IMR-90 (cell line): ENCODE measurements around the gene ASB5. TPM values are rescaled to one million over a fixed set of nuclear protein-coding genes. Genes with fewer than 3 reads are reported as not detected.

Source experiments
- ATAC-seq: fragments of 200-7000 bp; cut with Tn5 transposase; 2 replicates; pipeline ENCODE4 v1.9.1; 2020; ENCODE audit warnings: low read depth, mild to moderate bottlenecking, moderate library complexity
- BruUV-seq: library from RNA; stranded (reverse); fragments of 400-500 nt; replicated peaks from 2 replicates; lab custom pipeline; 2021; lab: Mats Ljungman, UMichigan
- CTCF ChIA-PET: fragments of 300-600 bp; formaldehyde crosslinking; extraction: SDS; loops from one replicate; lab custom pipeline; 2021; ENCODE audit warnings: antibody characterized with exemption; lab: Yijun Ruan, JAX
- POLR2A ChIA-PET: fragments of 300-600 bp; sonication (Branson Sonifier 250); formaldehyde crosslinking; loops from one replicate; lab custom pipeline; 2022; ENCODE audit warnings: antibody characterized with exemption; ENCODE audit not compliant: unreplicated experiment; lab: Charles Lee
- DNase-seq: peaks from one replicate; pipeline ENCODE4 v3.0.0; 2013
- H2AFZ ChIP-seq: replicated peaks from 2 replicates; pipeline ENCODE3; 2013; ENCODE audit warnings: low read length, mild to moderate bottlenecking; ENCODE audit not compliant: poor library complexity
- H2AK5ac ChIP-seq: 2 replicates; pipeline ENCODE4 v1.6.1; 2013; ENCODE audit warnings: low read depth, low read length, inconsistent platforms
- H2AK9ac ChIP-seq: replicated peaks from 2 replicates; pipeline ENCODE3; 2013; ENCODE audit warnings: mild to moderate bottlenecking, low read depth, low read length, moderate library complexity; ENCODE audit not compliant: poor library complexity
- H2BK120ac ChIP-seq: 2 replicates; pipeline ENCODE4 v1.6.1; 2013; ENCODE audit warnings: low read depth, low read length, inconsistent platforms
- H2BK15ac ChIP-seq: 3 replicates; pipeline ENCODE4 v1.6.1; 2013; ENCODE audit warnings: low read depth, low read length, inconsistent platforms
- H2BK20ac ChIP-seq: 2 replicates; pipeline ENCODE4 v1.6.1; 2013; ENCODE audit warnings: low read depth, mild to moderate bottlenecking, inconsistent platforms, low read length, moderate library complexity
- H2BK5ac ChIP-seq: 2 replicates; pipeline ENCODE4 v1.6.1; 2013; ENCODE audit warnings: mild to moderate bottlenecking, low read depth, low read length, inconsistent platforms; ENCODE audit not compliant: poor library complexity, severe bottlenecking
- H3K14ac ChIP-seq: replicated peaks from 2 replicates; pipeline ENCODE4 v1.6.1; 2013; ENCODE audit warnings: low read depth, low read length, inconsistent platforms
- H3K18ac ChIP-seq: 2 replicates; pipeline ENCODE4 v1.6.1; 2013; ENCODE audit warnings: low read depth, low read length, control low read depth
- H3K23ac ChIP-seq: 2 replicates; pipeline ENCODE4 v1.6.1; 2013; ENCODE audit warnings: low read depth, low read length, inconsistent platforms
- H3K27ac ChIP-seq: 2 replicates; pipeline ENCODE4 v1.5.1; 2013; ENCODE audit warnings: mild to moderate bottlenecking, control low read depth, low read length; ENCODE audit not compliant: insufficient read depth
- H3K27me3 ChIP-seq: 2 replicates; pipeline ENCODE4 v1.6.1; 2013; ENCODE audit warnings: low read length; ENCODE audit not compliant: control insufficient read depth, insufficient read depth
- H3K36me3 ChIP-seq: 2 replicates; pipeline ENCODE4 v1.6.1; 2013; ENCODE audit warnings: low read length, mixed read lengths; ENCODE audit not compliant: control insufficient read depth, insufficient read depth
- H3K4ac ChIP-seq: 2 replicates; pipeline ENCODE4 v1.6.1; 2013; ENCODE audit warnings: low read depth, low read length, inconsistent platforms
- H3K4me1 ChIP-seq: 2 replicates; pipeline ENCODE4 v1.6.1; 2013; ENCODE audit warnings: low read length, mixed read lengths; ENCODE audit not compliant: control insufficient read depth, insufficient read depth
- H3K4me2 ChIP-seq: 2 replicates; pipeline ENCODE4 v1.6.1; 2013; ENCODE audit warnings: low read depth, mild to moderate bottlenecking, control low read depth, low read length, moderate library complexity
- H3K4me3 ChIP-seq: 2 replicates; pipeline ENCODE4 v1.5.1; 2013; ENCODE audit warnings: low read depth, mild to moderate bottlenecking, control low read depth, low read length, moderate library complexity; ENCODE audit not compliant: insufficient read depth
- H3K56ac ChIP-seq: 2 replicates; pipeline ENCODE4 v1.6.1; 2013; ENCODE audit warnings: low read length, inconsistent platforms; ENCODE audit not compliant: insufficient read depth; ENCODE audit errors: extremely low read depth
- H3K79me1 ChIP-seq, 2 experiments: 2 replicates each; pipeline ENCODE4 v1.6.1; 2013; ENCODE audit warnings: low read length in 2 of 2, inconsistent platforms in 1 of 2, low read depth in 1 of 2
- H3K9ac ChIP-seq: 2 replicates; pipeline ENCODE4 v1.6.1; 2013; ENCODE audit warnings: low read depth, low read length, control low read depth
- H3K9me1 ChIP-seq: 2 replicates; pipeline ENCODE4 v1.6.1; 2013; ENCODE audit warnings: low read length, inconsistent platforms; ENCODE audit not compliant: insufficient read depth
- H3K9me3 ChIP-seq: 2 replicates; pipeline ENCODE4 v1.6.1; 2013; ENCODE audit warnings: low read length; ENCODE audit not compliant: control insufficient read depth, insufficient read depth
- H4K20me1 ChIP-seq: 2 replicates; pipeline ENCODE4 v1.6.1; 2013; ENCODE audit warnings: low read length, inconsistent platforms; ENCODE audit not compliant: insufficient read depth
- H4K5ac ChIP-seq: 2 replicates; pipeline ENCODE4 v1.6.1; 2013; ENCODE audit warnings: mild to moderate bottlenecking, low read depth, low read length, control low read depth
- H4K8ac ChIP-seq, 2 experiments: 2 replicates each; pipeline ENCODE4 v1.6.1; 2013; ENCODE audit warnings: low read depth in 2 of 2, low read length in 2 of 2, control low read depth in 1 of 2, inconsistent platforms in 1 of 2
- H4K91ac ChIP-seq: 2 replicates; pipeline ENCODE4 v1.6.1; 2013; ENCODE audit warnings: low read depth, low read length, inconsistent platforms; ENCODE audit not compliant: insufficient read depth
- CEBPB ChIP-seq: IDR thresholded peaks from 2 replicates; pipeline ENCODE4 v1.6.1; 2012; ENCODE audit warnings: low read depth, low read length, improper control_type of control experiment
- MAFK ChIP-seq: IDR thresholded peaks from 2 replicates; pipeline ENCODE4 v1.6.1; 2012; ENCODE audit warnings: low read depth, low read length, improper control_type of control experiment
- RAD21 ChIP-seq: IDR thresholded peaks from 2 replicates; pipeline ENCODE4 v1.6.1; 2012; ENCODE audit warnings: low read length, improper control_type of control experiment
- USF2 ChIP-seq: fragments of 150-350 bp; IDR thresholded peaks from 2 replicates; pipeline ENCODE4 v1.6.1; 2017; ENCODE audit warnings: mild to moderate bottlenecking, antibody characterized with exemption, low read length, low read depth
- WGBS, 2 experiments: methylation state at CpG; one replicate each; pipeline versions ENCODE4 v1.1.5 to v1.1.7; 2013; ENCODE audit warnings: missing lambda C conversion rate in 2 of 2; ENCODE audit not compliant: insufficient read length in 1 of 2; ENCODE audit errors: extremely low coverage in 2 of 2; 5-methylcytosine and 5-hydroxymethylcytosine counted together
- dilution Hi-C: fragments of 300-500 bp; cut with HindIII; formaldehyde crosslinking; loops from one replicate; pipeline ENCODE4 v1.14.3; 2018; ENCODE audit warnings: low sequenced_read_pairs; ENCODE audit not compliant: unreplicated experiment
- in situ Hi-C: fragments of 300-500 bp; cut with MboI; formaldehyde crosslinking; loops from 3 replicates; pipeline ENCODE4 v1.14.3; 2019; ENCODE audit warnings: low sequenced_read_pairs, inconsistent platforms, mixed read lengths
- intact Hi-C: fragments of 100-400 bp; cut with micrococcal nuclease; formaldehyde crosslinking; loops from 2 replicates; pipeline ENCODE4 v1.10.0; 2022
- polyA plus RNA-seq, 3 experiments: library from polyadenylated mRNA; depleted of rRNA; stranded (reverse); fragments of >200 nt; gene quantifications; 2 replicates each; pipeline ENCODE4 v1.2.3, GENCODE V29; 2012; ENCODE audit warnings: low replicate concordance in 1 of 3
- total RNA-seq: library from RNA; depleted of rRNA; stranded (reverse); fragments of >200 nt; gene quantifications from 2 replicates; pipeline ENCODE4 v1.2.3, GENCODE V29; 2012

Gene ASB5
- total and polyA plus RNA-seq, 2 of the 4 experiments (the other 2 are of a cell fraction), result 0.18 to 0.21 TPM

- H2BK120ac ChIP-seq, result peak overlapping the region; percentile 77; the same call in 1 of the 2 replicates
- H4K20me1 ChIP-seq, result no peaks in the 10 kb centered on the region
- POLR2A ChIA-PET, result no interaction called here
- H3K27ac ChIP-seq, result peak overlapping the region; percentile 62; the same call in 1 of the 2 replicates
- dilution Hi-C loops (no loop called here), intact Hi-C loops (loop anchor here (5.0 kb wide), 1 partner anchor 41 kb away; the partner anchor contains the start of gene SPATA4), in situ Hi-C loops (no loop called here)
- peak overlapping the region in 1 of 2 experiments; percentile 6; a peak in 3 of 4 replicates for H4K8ac ChIP-seq
- no peak overlapping the region for H2BK15ac ChIP-seq
- DNase-seq (peak; percentile 87), ATAC-seq (peak; percentile 76)
- H3K4me1 ChIP-seq, result peaks cover 11% of the 10 kb centered on the region; the same call in 1 of the 2 replicates
- no peak overlapping the region for H3K23ac ChIP-seq
- H2AK5ac ChIP-seq, result no peak overlapping the region
- no peaks in the 10 kb centered on the region for H3K27me3 ChIP-seq
- peak overlapping the region; percentile 1; the same call in 1 of the 2 replicates for H4K5ac ChIP-seq
- no peak overlapping the region for H3K9ac ChIP-seq
- peak overlapping the region; percentile 58 for H2BK5ac ChIP-seq
- no peak overlapping the region for H2AK9ac ChIP-seq
- H3K14ac ChIP-seq, result no peak overlapping the region
- no peak overlapping the region for H2BK20ac ChIP-seq
- peak overlapping the region; percentile 15; the same call in 1 of the 2 replicates for H3K18ac ChIP-seq
- CTCF ChIA-PET, result interaction anchor here (0.8 to 1.0 kb wide), 2 partner anchors 42 to 260 kb away, joined by 3 to 4 read pairs; partner anchors contain the start of gene SPATA4
- BruUV-seq, result no TSS peak
- WGBS, 2 experiments, result no CpG with 5 or more reads among the region's 7 CpGs
- no peak overlapping the region for H3K56ac ChIP-seq
- peak overlapping the region; percentile 67; the same call in 1 of the 2 replicates for H3K4me2 ChIP-seq
- H4K91ac ChIP-seq, result no peak overlapping the region
- H3K4ac ChIP-seq, result peak overlapping the region; percentile 77; the same call in 1 of the 2 replicates
- H3K36me3 ChIP-seq, result no peaks in the 10 kb centered on the region
- H3K9me1 ChIP-seq, result no peaks in the 10 kb centered on the region
- no peak for TF ChIP-seq MAFK
- TF ChIP-seq RAD21, result no peak
- TF ChIP-seq CEBPB, result peak; percentile 28; the same call in 1 of the 2 replicates
- TF ChIP-seq USF2, result peak; percentile 43; the same call in 1 of the 2 replicates
- H2AFZ ChIP-seq, result no peak overlapping the region
- no peaks in the 10 kb centered on the region for H3K9me3 ChIP-seq
- H3K4me3 ChIP-seq, result no peak overlapping the region
- H3K79me1 ChIP-seq, result no peaks in the 10 kb centered on the region
These were observed 30.8 kb downstream of the ASB5 start for GRCh38 chr4:176238157-176238610.
